Stimulated activated naive CD8-positive, alpha-beta T cell treated with anti-CD3 and anti-CD28 coated beads, Interleukin-15, amount 100 ng/mL, for 72 hours (primary cell): ENCODE measurements around the gene THAP12.
"Not testable (repeated sequence)": the region's sequence is repeated elsewhere in the genome, so short reads cannot be mapped to it uniquely, and the experiment has no call there.

Source experiments
- ATAC-seq: fragments of 150-1000 bp; cut with Tn5 transposase; 2 replicates; pipeline ENCODE4 v1.10.0; 2021; ENCODE audit warnings: mild to moderate bottlenecking, moderate library complexity
- DNase-seq, 2 donors: peaks; one replicate each; pipeline ENCODE4 v3.0.0; 2021 to 2022
- H3K27ac Mint-ChIP-seq, 2 donors: one replicate each; pipeline ENCODE4 v1.8.0; 2022; ENCODE audit warnings: mild to moderate bottlenecking in 2 of 2, mixed read lengths in 2 of 2, moderate library complexity in 2 of 2
- H3K27me3 Mint-ChIP-seq: one replicate; pipeline ENCODE4 v1.8.0; 2022; ENCODE audit warnings: mixed read lengths
- H3K4me1 Mint-ChIP-seq: one replicate; pipeline ENCODE4 v1.8.0; 2022; ENCODE audit warnings: mild to moderate bottlenecking, mixed read lengths
- H3K4me3 Mint-ChIP-seq, 2 donors: one replicate each; pipeline ENCODE4 v1.8.0; 2022; ENCODE audit warnings: mild to moderate bottlenecking in 2 of 2, mixed read lengths in 2 of 2, moderate library complexity in 1 of 2
- H3K9me3 Mint-ChIP-seq, 2 donors: one replicate each; pipeline ENCODE4 v1.8.0; 2022; ENCODE audit warnings: mixed read lengths in 2 of 2

Gene THAP12

GRCh38 chr11:76380977-76381719, at the start of gene THAP12, which contains the start of gene GVQW3:
Gene THAP12 (minus strand): TSS chr11:76381132. CDS start chr11:76380836, 296 bp downstream.
Gene GVQW3 (plus strand): TSS chr11:76381323. CDS start chr11:76381829, 506 bp downstream.
- H3K27me3 Mint-ChIP-seq = no peaks in the 10 kb centered on the region
- peak; percentile 91 for ATAC-seq
- peak; percentile 98 for DNase-seq
- peak within 1 kb of the TSS; percentile 96 to 97 for H3K27ac Mint-ChIP-seq
- peaks cover 76% of the 10 kb centered on the region for H3K4me1 Mint-ChIP-seq
- peak within 1 kb of the TSS; percentile 92 to 95 for H3K4me3 Mint-ChIP-seq
- H3K9me3 Mint-ChIP-seq = no peaks in the 10 kb centered on the region

- Mint-ChIP-seq H3K4me1 (peaks cover 13% of the 10 kb centered on the region), H3K9me3 (no peaks in the 10 kb centered on the region), H3K4me3 (no peak overlapping the region), H3K27ac (no peak overlapping the region), H3K27me3 (peaks cover 30% of the 10 kb centered on the region)
- no peak for ATAC-seq
- DNase-seq = no peak
Measured at GRCh38 chr11:76426660-76427059, 45.7 kb upstream of the THAP12 start.

- peaks cover 30% of the 10 kb centered on the region for H3K27me3 Mint-ChIP-seq
- H3K4me3 Mint-ChIP-seq = peak overlapping the region in 1 of 2 donors; percentile 3
- peak overlapping the region in 1 of 2 donors; percentile 31 for H3K27ac Mint-ChIP-seq
- DNase-seq (no peak), ATAC-seq (peak; percentile 79)
- H3K4me1 Mint-ChIP-seq = peaks cover 13% of the 10 kb centered on the region
- no peaks in the 10 kb centered on the region for H3K9me3 Mint-ChIP-seq
Measured at GRCh38 chr11:76424891-76425290, 44.0 kb upstream of the THAP12 start.

- ATAC-seq (peak; percentile 91), DNase-seq (peak in 1 of 2 donors; percentile 21)
- Mint-ChIP-seq H3K9me3 (no peaks in the 10 kb centered on the region), H3K4me3 (peak overlapping the region in 1 of 2 donors; percentile 3), H3K27me3 (peaks cover 30% of the 10 kb centered on the region), H3K4me1 (peaks cover 13% of the 10 kb centered on the region), H3K27ac (peak overlapping the region in 1 of 2 donors; percentile 31)
Measured at GRCh38 chr11:76424379-76424778, 43.4 kb upstream of the THAP12 start.

GRCh38 chr11:76419896-76420295, 39.0 kb upstream of the THAP12 start:
- H3K27ac Mint-ChIP-seq = no peak overlapping the region
- H3K4me1 Mint-ChIP-seq = peaks cover 9% of the 10 kb centered on the region
- no peak for ATAC-seq
- H3K27me3 Mint-ChIP-seq = peaks cover 8% of the 10 kb centered on the region
- H3K9me3 Mint-ChIP-seq = no peaks in the 10 kb centered on the region
- peak; percentile 13 to 21 for DNase-seq
- H3K4me3 Mint-ChIP-seq = no peak overlapping the region

GRCh38 chr11:76415073-76415472, 34.1 kb upstream of the THAP12 start:
- no peak for DNase-seq
- peak; percentile 48 for ATAC-seq
- Mint-ChIP-seq H3K9me3 (no peaks in the 10 kb centered on the region), H3K4me3 (no peak overlapping the region), H3K4me1 (no peaks in the 10 kb centered on the region), H3K27ac (no peak overlapping the region), H3K27me3 (peaks cover 16% of the 10 kb centered on the region)

GRCh38 chr11:76410851-76411357, 30.0 kb upstream of the THAP12 start:
- Mint-ChIP-seq H3K4me3 (no peak overlapping the region), H3K4me1 (no peaks in the 10 kb centered on the region), H3K27ac (no peak overlapping the region), H3K9me3 (no peaks in the 10 kb centered on the region), H3K27me3 (peaks cover 8% of the 10 kb centered on the region)
- ATAC-seq (no peak), DNase-seq (no peak)

GRCh38 chr11:76408171-76408965, 27.4 kb upstream of the THAP12 start:
- no peak overlapping the region for H3K27ac Mint-ChIP-seq
- peaks cover 8% of the 10 kb centered on the region for H3K27me3 Mint-ChIP-seq
- H3K4me3 Mint-ChIP-seq = no peak overlapping the region
- no peak for ATAC-seq
- no peaks in the 10 kb centered on the region for H3K9me3 Mint-ChIP-seq
- H3K4me1 Mint-ChIP-seq = no peaks in the 10 kb centered on the region
- no peak for DNase-seq

- no peak overlapping the region for H3K27ac Mint-ChIP-seq
- H3K4me3 Mint-ChIP-seq = no peak overlapping the region
- H3K9me3 Mint-ChIP-seq = no peaks in the 10 kb centered on the region
- DNase-seq (no peak), ATAC-seq (no peak)
- no peaks in the 10 kb centered on the region for H3K27me3 Mint-ChIP-seq
- H3K4me1 Mint-ChIP-seq = no peaks in the 10 kb centered on the region
Measured at GRCh38 chr11:76406359-76406758, 25.4 kb upstream of the THAP12 start.

- H3K9me3 Mint-ChIP-seq, H3K27ac Mint-ChIP-seq, H3K27me3 Mint-ChIP-seq, H3K4me3 Mint-ChIP-seq, H3K4me1 Mint-ChIP-seq, ATAC-seq, DNase-seq: not testable (repeated sequence)
Measured at GRCh38 chr11:76401484-76401883, 20.6 kb upstream of the THAP12 start.

- Mint-ChIP-seq H3K9me3 (no peaks in the 10 kb centered on the region), H3K27me3 (no peaks in the 10 kb centered on the region), H3K4me3 (no peak overlapping the region), H3K4me1 (no peaks in the 10 kb centered on the region), H3K27ac (peak overlapping the region in 1 of 2 donors; percentile 21)
- ATAC-seq = no peak
- no peak for DNase-seq
Measured at GRCh38 chr11:76400967-76401366, 20.0 kb upstream of the THAP12 start.

GRCh38 chr11:76397383-76397782, 16.5 kb upstream of the THAP12 start:
- Mint-ChIP-seq H3K27ac (no peak overlapping the region), H3K4me3 (no peak overlapping the region), H3K27me3 (no peaks in the 10 kb centered on the region), H3K9me3 (no peaks in the 10 kb centered on the region), H3K4me1 (no peaks in the 10 kb centered on the region)
- no peak for DNase-seq
- no peak for ATAC-seq

GRCh38 chr11:76395296-76395695, 14.4 kb upstream of the THAP12 start:
- H3K4me1 Mint-ChIP-seq = no peaks in the 10 kb centered on the region
- no peaks in the 10 kb centered on the region for H3K9me3 Mint-ChIP-seq
- no peaks in the 10 kb centered on the region for H3K27me3 Mint-ChIP-seq
- DNase-seq (no peak), ATAC-seq (no peak)
- H3K27ac Mint-ChIP-seq = no peak overlapping the region
- no peak overlapping the region for H3K4me3 Mint-ChIP-seq

GRCh38 chr11:76394411-76394810, 13.5 kb upstream of the THAP12 start:
- Mint-ChIP-seq H3K27me3 (no peaks in the 10 kb centered on the region), H3K9me3 (no peaks in the 10 kb centered on the region), H3K27ac (no peak overlapping the region), H3K4me3 (no peak overlapping the region), H3K4me1 (no peaks in the 10 kb centered on the region)
- no peak for ATAC-seq
- no peak for DNase-seq

GRCh38 chr11:76392870-76393269, 11.9 kb upstream of the THAP12 start:
- H3K27ac Mint-ChIP-seq = no peak overlapping the region
- DNase-seq = no peak
- H3K4me1 Mint-ChIP-seq = no peaks in the 10 kb centered on the region
- no peaks in the 10 kb centered on the region for H3K9me3 Mint-ChIP-seq
- ATAC-seq = no peak
- H3K27me3 Mint-ChIP-seq = no peaks in the 10 kb centered on the region
- no peak overlapping the region for H3K4me3 Mint-ChIP-seq
